ENCODE data around the gene NUDCD3.

NUDCD3 gene

GRCh38 chr7:44381494-44382220 lies 108.8 kb downstream of the NUDCD3 start:
- no peak for DNase-seq

- DNase-seq = no peak
These were observed 109.5 kb downstream of the NUDCD3 start for GRCh38 chr7:44380831-44381493.

DNA sequence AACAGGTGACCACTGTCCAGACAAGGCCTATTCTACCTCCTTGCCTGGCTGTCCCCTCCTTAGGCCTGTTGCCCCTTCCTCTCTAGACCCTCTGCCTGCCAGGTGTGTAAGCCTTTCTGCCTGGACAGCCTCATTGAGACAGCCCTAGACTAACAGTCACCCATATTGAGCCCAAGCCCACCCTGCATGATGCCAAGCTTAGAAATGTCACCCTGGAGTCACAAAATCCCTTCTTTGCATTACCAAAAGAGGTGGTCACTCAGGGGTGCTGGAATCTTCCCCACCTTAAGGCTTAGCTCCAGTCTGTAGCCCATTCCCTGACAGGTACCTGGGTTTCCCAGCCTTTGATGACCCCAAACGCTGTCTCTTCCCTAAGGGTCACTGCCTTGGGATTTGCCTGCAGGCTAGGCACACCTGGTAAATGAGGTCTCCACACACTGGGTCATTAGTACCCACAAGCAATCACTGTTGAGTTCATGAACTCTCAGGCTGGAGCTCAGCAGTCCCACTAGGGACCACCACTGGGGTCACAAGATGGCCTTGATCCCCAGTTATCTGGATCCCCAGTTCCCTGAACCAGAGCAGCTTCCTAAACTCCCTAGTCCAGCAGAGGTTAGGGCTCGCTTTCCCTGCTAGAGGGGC lies 110.1 kb downstream of the NUDCD3 start:
- DNase-seq = no peak

GRCh38 chr7:44379366-44380188 lies 110.9 kb downstream of the NUDCD3 start:
- DNase-seq = no peak

DNA sequence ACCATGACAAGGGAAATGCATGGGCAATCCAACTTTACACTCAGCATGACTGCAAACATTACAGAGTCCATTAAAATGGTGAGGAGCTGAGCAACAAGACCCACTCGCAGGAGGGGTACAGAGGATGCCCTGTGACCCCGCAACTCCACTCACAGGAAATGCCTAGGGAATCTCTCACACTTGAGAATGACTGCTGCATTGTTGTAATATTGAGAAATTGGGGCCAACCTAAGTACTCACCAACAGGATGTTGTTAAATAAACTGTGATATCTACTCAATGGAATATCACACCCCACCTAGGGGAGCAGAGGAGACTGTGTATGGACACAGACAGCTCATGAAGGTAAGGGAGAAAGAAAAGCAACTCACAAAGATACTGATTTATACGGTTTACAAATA lies 111.7 kb downstream of the NUDCD3 start:
- DNase-seq = no peak

GRCh38 chr7:44377681-44378421 lies 112.6 kb downstream of the NUDCD3 start:
- DNase-seq = no peak

DNA sequence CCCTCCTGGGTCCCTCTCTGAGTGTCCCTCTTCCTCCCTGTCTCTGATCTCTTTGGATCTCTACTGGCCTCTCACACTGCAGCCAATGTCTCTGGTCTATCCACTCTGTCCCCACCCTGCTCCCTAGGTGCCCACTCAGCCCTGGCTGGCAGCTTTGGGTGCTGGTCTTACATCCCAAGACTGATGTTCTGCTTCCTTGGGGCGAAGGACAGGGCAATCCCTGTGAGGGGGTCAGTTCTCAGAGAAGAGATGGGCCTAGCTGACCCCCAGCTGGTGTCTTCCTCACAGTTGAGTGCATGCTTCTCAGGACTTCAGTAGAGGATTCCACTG lies 113.4 kb downstream of the NUDCD3 start:
- DNase-seq = no peak

DNA sequence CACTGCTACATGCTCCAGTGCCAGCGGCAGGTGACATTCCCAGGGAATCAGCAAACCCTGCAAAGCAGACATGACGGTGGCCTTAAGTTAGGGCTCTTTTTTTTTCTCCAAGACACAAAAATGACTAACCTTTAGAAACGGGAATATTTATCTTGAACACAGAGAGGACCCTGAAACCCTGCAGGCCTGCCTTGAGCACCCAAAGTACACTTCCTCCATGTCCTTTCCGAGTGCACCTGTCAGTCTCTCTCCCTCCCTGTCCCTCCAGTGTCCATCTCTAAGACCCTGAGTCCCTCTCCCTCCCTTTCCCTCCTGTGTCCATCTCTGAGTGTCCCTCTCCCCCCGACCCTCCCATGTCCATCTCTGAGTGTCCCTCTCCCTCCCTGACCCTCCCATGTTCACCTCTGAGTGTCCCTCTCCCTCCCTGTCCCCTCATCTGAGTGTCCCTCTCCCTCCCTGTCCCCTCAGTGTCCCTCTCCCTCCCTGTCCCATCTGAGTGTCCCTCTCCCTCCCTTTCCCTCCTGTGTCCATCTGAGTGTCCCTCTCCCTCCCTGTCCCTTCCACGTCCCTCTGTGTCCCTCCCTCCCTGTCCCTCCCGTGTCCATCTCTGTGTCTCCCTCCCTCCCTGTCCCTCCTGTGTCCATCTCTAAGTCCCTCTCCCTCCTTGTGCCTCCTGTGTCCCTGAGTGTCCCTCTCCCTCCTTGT lies 113.9 kb downstream of the NUDCD3 start:
- no peak for DNase-seq

- DNase-seq = no peak
These were observed 114.5 kb downstream of the NUDCD3 start for GRCh38 chr7:44375926-44376342.

- no peak for DNase-seq
These were observed 115.2 kb downstream of the NUDCD3 start for GRCh38 chr7:44375236-44375699.

DNA sequence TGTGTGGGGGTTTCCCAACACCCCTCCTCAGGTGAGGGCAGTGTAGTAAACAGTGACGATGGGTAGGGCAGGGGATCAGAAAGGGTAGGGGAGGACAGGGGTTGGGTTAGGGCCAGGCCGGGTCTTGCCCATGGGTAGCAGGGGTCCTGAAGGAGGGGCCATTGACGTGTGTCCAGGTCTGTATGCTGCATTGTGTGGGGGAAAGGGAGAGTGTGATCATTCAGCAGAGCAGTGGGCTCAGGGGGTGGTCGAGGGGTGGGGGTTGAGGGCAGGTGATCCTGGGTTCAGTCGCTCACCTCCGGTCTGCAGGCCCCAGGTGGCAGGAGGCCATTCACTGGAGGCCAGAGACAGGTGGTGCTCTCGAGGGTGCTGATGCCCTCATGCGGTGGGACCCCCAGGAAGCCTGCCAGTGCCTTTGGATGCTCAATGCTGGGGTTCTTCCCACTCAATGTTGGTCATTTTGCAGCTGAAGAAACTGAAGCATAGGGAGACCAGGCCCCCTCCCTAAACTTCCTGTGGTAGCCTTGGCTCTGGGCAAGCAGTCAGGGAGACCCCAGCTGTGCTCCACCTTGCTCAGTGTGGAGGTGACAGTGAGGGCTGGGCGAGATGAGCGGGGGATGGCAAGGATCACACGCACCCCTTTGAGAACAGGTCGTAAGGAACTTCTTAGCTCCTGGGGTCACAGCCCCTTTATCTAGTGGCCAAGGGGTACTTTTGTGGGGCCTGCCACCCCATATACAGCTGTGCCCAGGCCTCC lies 116.3 kb downstream of the NUDCD3 start:
- DNase-seq = no peak

DNA sequence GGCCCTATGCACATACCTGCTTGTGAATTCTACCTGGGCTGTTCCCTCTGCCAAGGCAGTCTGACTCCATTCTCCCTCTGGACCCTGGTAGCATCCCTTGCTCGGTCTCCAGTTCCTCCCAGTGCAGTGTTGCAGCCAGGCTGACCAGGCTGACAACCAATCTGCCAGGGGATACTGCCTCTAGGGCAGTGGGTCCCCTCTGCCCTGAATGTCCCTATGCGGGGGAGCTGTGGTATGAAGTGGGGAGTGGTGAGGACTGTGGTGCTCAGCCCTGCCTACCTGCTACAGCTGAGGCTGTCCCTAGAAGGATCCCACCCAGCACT lies 117.1 kb downstream of the NUDCD3 start:
- no peak for DNase-seq

DNA sequence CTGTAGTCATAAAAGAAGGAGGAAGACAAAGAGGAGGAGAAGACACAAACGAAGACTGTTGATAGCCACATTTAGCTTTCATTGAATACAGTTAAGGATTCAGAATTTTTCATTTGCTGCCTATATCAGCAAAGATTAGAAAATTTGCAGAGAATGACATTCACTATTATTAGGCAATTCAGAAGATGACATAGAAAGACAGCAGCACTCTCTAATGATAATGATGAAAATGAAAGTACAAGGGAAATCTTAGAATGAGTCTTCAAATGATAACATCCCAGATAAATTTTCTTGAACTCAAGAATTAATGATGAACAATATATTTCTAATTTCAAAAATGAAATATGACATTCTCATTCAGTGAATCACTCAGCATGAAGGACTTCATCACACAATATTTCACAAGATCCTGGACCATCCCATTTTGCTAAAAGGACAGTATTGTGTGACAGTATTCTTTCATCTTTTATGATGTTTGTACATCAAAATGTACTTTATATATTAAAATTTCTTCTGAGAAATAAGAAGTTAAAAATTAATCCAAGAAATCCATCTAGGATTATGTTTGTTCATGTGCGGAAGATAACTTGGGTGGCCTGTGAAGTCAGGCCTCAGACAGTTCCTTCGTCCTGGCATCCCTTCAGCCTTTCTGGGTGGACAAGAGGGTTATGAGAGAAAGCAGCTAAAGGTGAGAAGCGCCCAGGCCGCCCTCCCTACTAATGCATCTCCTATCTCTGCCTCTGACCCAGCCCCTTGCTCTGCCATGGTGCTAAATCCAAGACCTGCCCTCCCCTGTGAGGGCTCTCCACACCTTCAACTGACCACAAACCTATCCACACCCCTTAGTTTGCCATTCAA lies 117.7 kb downstream of the NUDCD3 start:
- DNase-seq = no peak

DNA sequence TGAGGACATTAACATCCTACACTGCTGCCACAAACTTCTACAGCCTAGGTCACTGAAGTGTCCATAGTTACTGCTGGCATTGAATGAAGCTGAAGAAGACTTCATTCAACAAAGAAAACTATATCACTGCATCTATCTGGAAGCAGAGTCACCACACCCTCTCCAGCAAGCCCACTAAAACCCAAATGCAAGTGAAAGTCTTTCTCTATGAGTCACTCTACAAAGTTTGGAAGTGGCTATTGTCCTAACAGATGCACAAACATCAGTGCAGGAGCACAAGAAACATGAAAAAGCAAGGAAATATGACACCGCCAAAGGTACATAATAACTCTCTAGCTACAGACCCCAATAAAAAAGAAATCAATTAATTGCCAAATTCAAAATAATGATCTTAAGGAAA lies 121.6 kb downstream of the NUDCD3 start:
- no peak for DNase-seq

DNA sequence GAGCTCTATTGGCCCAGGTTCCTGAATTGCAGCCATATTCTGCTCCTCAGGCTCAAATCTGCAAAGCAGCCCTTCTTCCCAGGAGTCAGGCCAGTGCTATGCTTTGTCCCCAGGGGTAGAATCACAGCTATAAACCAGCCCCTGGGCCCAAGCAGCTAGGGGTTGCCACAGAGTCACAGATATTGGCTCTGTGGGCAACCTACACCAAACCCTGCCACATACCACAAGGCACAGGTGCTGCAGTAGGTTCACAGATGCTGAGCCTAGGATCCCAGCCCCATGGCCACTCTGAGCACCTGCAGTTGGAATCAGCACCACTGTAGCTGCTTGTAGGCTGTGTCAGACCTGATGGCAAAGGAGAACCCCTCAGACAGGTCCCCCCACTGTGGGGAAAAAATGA lies 122.0 kb downstream of the NUDCD3 start:
- no peak for DNase-seq

GRCh38 chr7:44367475-44368043 lies 122.9 kb downstream of the NUDCD3 start:
- no peak for DNase-seq

GRCh38 chr7:44366986-44367385 lies 123.5 kb downstream of the NUDCD3 start:
- DNase-seq = no peak

DNA sequence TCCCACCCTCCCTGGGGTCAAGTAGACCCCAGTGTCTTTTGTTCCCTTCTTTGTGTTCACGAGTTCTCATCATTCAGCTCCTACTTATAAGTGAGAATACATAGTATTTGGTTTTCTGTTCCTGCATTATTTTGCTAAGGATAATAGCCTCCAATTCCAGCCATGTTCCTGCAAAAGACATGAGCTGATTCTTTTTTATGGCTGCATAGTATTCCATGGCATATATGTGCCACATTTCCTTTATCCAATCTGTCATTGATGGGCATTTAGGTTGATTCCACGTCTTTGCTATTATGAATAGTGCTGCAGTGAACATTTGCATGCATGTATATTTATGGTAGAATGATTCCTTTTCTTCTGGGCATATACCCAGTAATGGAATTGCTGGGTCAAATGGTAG lies 136.8 kb downstream of the NUDCD3 start:
- DNase-seq = no peak

DNA sequence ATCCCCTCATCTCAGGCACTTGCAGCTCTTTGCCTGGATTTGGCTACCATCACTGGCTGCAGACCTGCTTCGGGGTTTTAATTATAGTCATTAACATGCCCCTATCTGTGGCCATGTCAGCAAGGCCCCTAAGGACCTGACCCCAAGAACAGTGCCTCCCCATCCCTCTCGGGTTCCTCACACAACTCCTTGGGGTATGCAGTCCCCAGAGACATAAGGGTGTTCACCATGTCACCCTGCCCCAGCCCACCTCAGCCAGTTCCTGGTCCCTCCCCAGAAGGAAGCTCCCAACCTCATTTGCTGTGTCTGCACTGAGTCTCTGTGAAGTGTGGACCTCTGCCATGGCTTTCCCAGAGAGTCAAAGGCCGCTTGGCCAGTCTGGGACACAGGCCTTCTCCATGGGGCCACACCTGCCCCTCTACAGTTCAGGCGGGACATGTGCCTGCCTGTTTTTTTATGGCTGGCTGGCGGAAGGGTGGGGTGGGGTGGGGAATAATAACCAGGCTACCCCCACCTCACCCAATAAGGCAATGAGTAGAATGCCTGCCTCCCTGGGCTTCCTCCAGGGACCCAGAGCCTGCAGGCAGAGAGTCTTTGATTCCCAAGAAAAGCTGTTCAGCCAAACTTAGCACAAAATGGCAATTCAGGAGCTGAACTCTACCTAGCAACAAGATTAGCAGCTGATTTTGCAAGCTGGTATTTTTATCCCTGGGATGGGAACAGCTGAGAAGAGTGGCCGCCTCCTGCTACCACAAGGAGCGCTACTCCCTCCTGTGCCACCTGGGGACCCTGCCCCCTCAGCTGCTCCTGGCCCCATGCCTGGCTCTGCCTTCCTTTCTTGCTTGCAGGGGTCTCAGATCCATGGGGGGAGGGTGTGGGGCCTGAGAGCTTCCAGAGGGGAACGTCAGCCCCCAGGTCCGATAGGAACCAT lies 141.3 kb downstream of the NUDCD3 start:
- no peak for DNase-seq

Measured in activated CD4-positive, alpha-beta T cell treated with anti-CD3 and anti-CD28 coated beads, Interleukin-2, Interleukin-6, amounts not matched to agents 100 ng/mL and 50 ng/mL, durations not matched to agents 16 hours and 8 hours (primary cell).